Right cardiac atrium (tissue), 5 donors: ENCODE data around the gene FXYD4. TPM values are rescaled to one million over a fixed set of nuclear protein-coding genes. Genes with fewer than 3 reads are reported as not detected.

ENCODE experiments used
- ATAC-seq, 2 donors: fragments of 200-7000 bp; cut with Tn5 transposase; one replicate each; pipeline versions ENCODE4 v1.8.0 to v1.9.1; 2020; ENCODE audit warnings: moderate library complexity in 2 of 2, mild to moderate bottlenecking in 1 of 2
- DNase-seq, 3 donors: peaks; one replicate each; pipeline ENCODE4 v3.0.0-alpha.2; 2020
- H3K27ac ChIP-seq: one replicate; pipeline ENCODE4 v1.5.1; 2013; ENCODE audit warnings: mild to moderate bottlenecking, low read length, control low read depth, moderate library complexity
- H3K27me3 ChIP-seq: one replicate; pipeline ENCODE4 v1.6.1; 2013; ENCODE audit not compliant: control insufficient read depth, insufficient read depth
- H3K4me1 ChIP-seq: one replicate; pipeline ENCODE4 v1.6.1; 2013; ENCODE audit warnings: low read length; ENCODE audit not compliant: control insufficient read depth, insufficient read depth
- H3K4me3 ChIP-seq: one replicate; pipeline ENCODE4 v1.5.1; 2013; ENCODE audit warnings: low read length, control low read depth
- H3K9me3 ChIP-seq: one replicate; pipeline ENCODE4 v1.6.1; 2013; ENCODE audit warnings: low read length; ENCODE audit not compliant: control insufficient read depth
- WGBS: extraction: QIAGEN DNeasy Blood & Tissue Kit; methylation state at CpG from one replicate; pipeline ENCODE4 v1.1.7; 2013; 5-methylcytosine and 5-hydroxymethylcytosine counted together
- intact Hi-C, 4 donors: fragments of 100-400 bp; cut with DNase I; formaldehyde crosslinking; loops; one replicate each; pipeline versions ENCODE4 v1.11.0 to v1.14.0; 2022 to 2023
- polyA plus RNA-seq: library from polyadenylated mRNA; stranded (reverse); fragments of 200-250 nt; gene quantifications from one replicate; pipeline ENCODE4 v1.2.3, GENCODE V29; 2013
- total RNA-seq, 4 donors: library from RNA; stranded (reverse); fragmentation: NEBNext Ultra II Directional; extraction: Animal tissue kit (Norgen Biotek cat#: 25700); gene quantifications; one replicate each; pipeline ENCODE4 v1.2.1, GENCODE V29; 2021
- donor health status: healthy with polysubstance abuse.
- donor health status: DM: no; HTN: yes; CAD: no.
- donor health status: DM: no; HTN: no; CAD: no.
- donor health status: DM: no; HTN: yes; CAD: no; lungs with severe emphysema.
- donor health status: DM: yes; HTN: yes; CAD: no.

Gene FXYD4
- total and polyA plus RNA-seq, 5 donors: not detected

- no peaks in the 10 kb centered on the region for H3K27me3 ChIP-seq
- H3K27ac ChIP-seq: peak overlapping the region; percentile 96
- DNase-seq: peak; percentile 69 to 89 (median 86)
- H3K4me1 ChIP-seq: peaks cover 3% of the 10 kb centered on the region
- intact Hi-C loops: no loop called here
- ATAC-seq: peak; percentile 38 to 47
- H3K4me3 ChIP-seq: peak overlapping the region; percentile 82
- no peaks in the 10 kb centered on the region for H3K9me3 ChIP-seq
- WGBS: under 1% methylated on average over 59 of the region's 59 CpGs
Measured at GRCh38 chr10:43407148-43407575, 35.7 kb downstream of the FXYD4 start.

GRCh38 chr10:43407576-43408330 is 36.3 kb downstream of the FXYD4 start:
- peak overlapping the region; percentile 82 for H3K4me3 ChIP-seq
- intact Hi-C loops: no loop called here
- peak overlapping the region; percentile 96 for H3K27ac ChIP-seq
- no peaks in the 10 kb centered on the region for H3K27me3 ChIP-seq
- ATAC-seq: peak; percentile 82 to 84
- DNase-seq: peak; percentile 93 to 97 (median 95)
- peaks cover 3% of the 10 kb centered on the region for H3K4me1 ChIP-seq
- no peaks in the 10 kb centered on the region for H3K9me3 ChIP-seq
- WGBS: 1% methylated on average over 56 of the region's 56 CpGs

GRCh38 chr10:43408331-43408709 is 36.9 kb downstream of the FXYD4 start:
- peaks cover 3% of the 10 kb centered on the region for H3K4me1 ChIP-seq
- no peak for ATAC-seq

GRCh38 chr10:43408710-43409384 is 37.4 kb downstream of the FXYD4 start, which contains the start of gene HNRNPF:
TSS of gene HNRNPF (minus strand) at chr10:43409186. CDS start at chr10:43387884, 21,302 bp downstream.
- ATAC-seq: peak; percentile 93 to 94
- DNase-seq: peak; percentile 96 to 98 (median 98)
- H3K4me3 ChIP-seq: peak within 1 kb of the TSS; percentile 82
- H3K27ac ChIP-seq: peak within 1 kb of the TSS; percentile 96
- no peaks in the 10 kb centered on the region for H3K9me3 ChIP-seq
- under 1% methylated on average over 68 of the region's 68 CpGs for WGBS
- no peaks in the 10 kb centered on the region for H3K27me3 ChIP-seq
- intact Hi-C loops: no loop called here
- H3K4me1 ChIP-seq: peaks cover 3% of the 10 kb centered on the region

More at GRCh38 chr10:43408331-43408709, 36.9 kb downstream of the FXYD4 start:
- intact Hi-C loops: no loop called here
- peak overlapping the region; percentile 96 for H3K27ac ChIP-seq
- no peaks in the 10 kb centered on the region for H3K9me3 ChIP-seq
- H3K4me3 ChIP-seq: peak overlapping the region; percentile 82
- H3K27me3 ChIP-seq: no peaks in the 10 kb centered on the region
- WGBS: under 1% methylated on average over 31 of the region's 31 CpGs
- DNase-seq: no peak

DNA sequence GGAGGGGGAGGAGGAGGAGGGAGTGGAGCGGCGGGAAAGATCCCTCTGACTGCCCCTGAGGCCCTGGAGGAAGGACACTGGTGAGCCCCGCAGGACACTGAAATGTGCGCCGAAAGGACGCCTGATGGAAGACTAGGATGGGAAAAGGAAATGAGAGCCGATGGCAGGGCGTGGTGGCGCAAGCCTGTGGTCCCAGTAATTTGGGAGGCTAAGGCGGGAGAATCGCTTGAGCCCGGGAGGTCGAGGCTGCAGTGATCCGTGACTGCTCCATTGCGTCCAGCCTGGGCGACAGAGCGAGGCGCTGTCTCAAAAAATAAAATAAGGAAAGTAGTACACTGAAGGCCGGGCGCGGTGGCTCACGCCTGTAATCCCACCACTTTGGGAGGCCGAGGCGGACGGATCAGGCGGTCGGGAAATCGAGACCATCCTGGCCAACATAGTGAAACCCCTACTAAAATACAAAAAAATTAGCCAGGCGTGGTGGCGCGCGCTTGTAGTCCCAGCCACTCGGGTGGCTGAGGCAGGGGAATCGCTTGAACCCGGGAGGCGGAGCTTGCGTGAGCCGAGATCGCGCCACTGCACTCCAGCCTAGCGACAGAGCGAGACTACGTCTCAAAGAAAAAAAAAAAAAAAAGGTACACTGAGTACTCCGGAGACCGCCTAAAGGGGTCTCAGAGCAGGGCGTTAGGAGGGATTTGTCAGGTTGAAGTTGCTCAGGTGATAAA is 38.1 kb downstream of the FXYD4 start:
- Histone ChIP-seq H3K4me3 (peak overlapping the region; percentile 82), H3K4me1 (peaks cover 3% of the 10 kb centered on the region), H3K27me3 (no peaks in the 10 kb centered on the region), H3K27ac (peak overlapping the region; percentile 94), H3K9me3 (no peaks in the 10 kb centered on the region)
- ATAC-seq (no peak), DNase-seq (peak; percentile 62 to 80 (median 79))
- intact Hi-C loops: no loop called here
- 11% methylated on average over 46 of the region's 46 CpGs for WGBS

DNA sequence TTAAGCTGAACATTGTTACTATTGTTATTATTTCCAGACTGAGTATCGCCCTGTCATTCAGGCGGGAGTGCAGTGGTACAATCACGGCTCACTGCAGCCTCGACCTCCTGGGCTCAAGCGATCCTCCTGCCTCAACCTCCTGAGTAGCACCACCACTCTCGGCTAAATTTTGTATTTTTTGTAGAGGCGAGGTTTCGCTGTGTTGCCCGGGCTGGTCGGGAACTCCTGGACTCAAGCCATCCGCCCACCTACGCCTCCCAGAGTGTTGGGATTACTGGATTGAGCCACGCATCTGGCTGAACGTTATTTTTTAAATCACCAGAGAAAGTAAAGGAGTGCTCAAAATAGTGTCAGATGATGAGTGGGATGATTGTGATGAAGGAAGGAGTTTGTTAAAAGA is 38.9 kb downstream of the FXYD4 start:
- H3K4me1 ChIP-seq: peaks cover 3% of the 10 kb centered on the region
- DNase-seq (no peak), ATAC-seq (no peak)
- intact Hi-C loops: no loop called here
- H3K27me3 ChIP-seq: no peaks in the 10 kb centered on the region
- 90% methylated on average over 14 of the region's 14 CpGs for WGBS
- no peaks in the 10 kb centered on the region for H3K9me3 ChIP-seq
- no peak overlapping the region for H3K4me3 ChIP-seq
- no peak overlapping the region for H3K27ac ChIP-seq

DNA sequence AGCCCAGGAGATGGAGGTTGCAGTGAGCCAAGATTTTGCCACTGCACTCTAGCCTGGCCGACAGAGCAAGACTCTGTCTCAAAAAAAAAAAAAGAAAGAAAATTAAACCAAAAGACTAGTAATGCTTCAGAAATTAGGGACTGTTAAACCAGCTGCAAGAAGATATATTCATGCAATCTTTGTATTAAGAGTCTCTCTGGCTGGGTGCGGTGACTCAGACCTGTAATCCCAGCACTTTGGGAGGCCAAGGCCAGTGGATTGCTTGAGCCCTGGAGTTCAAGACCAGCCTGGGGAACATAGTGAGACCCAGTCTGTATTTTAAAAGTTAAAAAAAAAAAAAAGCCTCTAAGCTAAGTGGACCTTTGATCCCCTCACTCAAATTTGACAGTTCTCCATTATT is 40.1 kb downstream of the FXYD4 start:
- DNase-seq (no peak), ATAC-seq (no peak)
- intact Hi-C loops: no loop called here
- Histone ChIP-seq H3K4me1 (no peaks in the 10 kb centered on the region), H3K27me3 (no peaks in the 10 kb centered on the region), H3K9me3 (no peaks in the 10 kb centered on the region), H3K4me3 (no peak overlapping the region), H3K27ac (no peak overlapping the region)
- 74% methylated on average over 2 of the region's 2 CpGs for WGBS

GRCh38 chr10:43415544-43415943 is 44.1 kb downstream of the FXYD4 start:
- H3K4me1 ChIP-seq: peaks cover 3% of the 10 kb centered on the region
- ATAC-seq: no peak
- no peaks in the 10 kb centered on the region for H3K9me3 ChIP-seq
- DNase-seq: no peak
- H3K27ac ChIP-seq: no peak overlapping the region
- intact Hi-C loops: no loop called here
- 79% methylated on average over 10 of the region's 10 CpGs for WGBS
- H3K27me3 ChIP-seq: no peaks in the 10 kb centered on the region
- no peak overlapping the region for H3K4me3 ChIP-seq

- DNase-seq (no peak), ATAC-seq (peak in 1 of 2 donors; percentile 28)
- WGBS: 62% methylated on average over 14 of the region's 14 CpGs
- peaks cover 3% of the 10 kb centered on the region for H3K4me1 ChIP-seq
- H3K9me3 ChIP-seq: no peaks in the 10 kb centered on the region
- no peak overlapping the region for H3K4me3 ChIP-seq
- no peaks in the 10 kb centered on the region for H3K27me3 ChIP-seq
- peak overlapping the region; percentile 38 for H3K27ac ChIP-seq
- intact Hi-C loops: no loop called here
Measured at GRCh38 chr10:43417950-43418768, 46.7 kb downstream of the FXYD4 start.

- intact Hi-C loops: no loop called here
- Histone ChIP-seq H3K9me3 (no peaks in the 10 kb centered on the region), H3K4me3 (peak overlapping the region; percentile 50), H3K4me1 (peaks cover 3% of the 10 kb centered on the region), H3K27me3 (no peaks in the 10 kb centered on the region), H3K27ac (peak overlapping the region; percentile 94)
- DNase-seq: no peak
- WGBS: 55% methylated on average over 18 of the region's 18 CpGs
- no peak for ATAC-seq
Measured at GRCh38 chr10:43419997-43420368, 48.5 kb downstream of the FXYD4 start.
